Vagina (tissue), 2 donors: Measurements from ENCODE around the gene GSTM2. TPM values are rescaled to one million over a fixed set of nuclear protein-coding genes. Genes with fewer than 3 reads are reported as not detected.

Source experiments
- DNase-seq, 2 donors: peaks; one replicate each; pipeline ENCODE4 v3.0.0-alpha.2; 2017; ENCODE audit errors: extremely low spot score in 2 of 2
- H3K27ac ChIP-seq: fragments of 200-600 bp; sonication (generic); one replicate; pipeline ENCODE4 v1.5.1; 2019
- H3K27me3 ChIP-seq: fragments of 200-600 bp; sonication (generic); one replicate; pipeline ENCODE4 v1.5.1; 2019
- H3K36me3 ChIP-seq, 2 donors: fragments of 200-600 bp; sonication (generic); one replicate each; pipeline ENCODE4 v1.5.1; 2017 to 2019
- H3K4me1 ChIP-seq: fragments of 200-600 bp; sonication (generic); one replicate; pipeline ENCODE4 v1.5.1; 2019
- H3K4me3 ChIP-seq, 2 donors: fragments of 200-600 bp; sonication (generic); 1 replicate in 1 of 2; 2 replicates in 1 of 2; pipeline ENCODE4 v1.5.1; 2016 to 2019
- H3K9me3 ChIP-seq: fragments of 200-600 bp; sonication (generic); one replicate; pipeline ENCODE4 v1.5.1; 2019
- POLR2A ChIP-seq, 2 donors: fragments of 450-650 bp; IDR thresholded peaks; one replicate each; pipeline ENCODE4 v1.6.1; 2017; ENCODE audit warnings: antibody characterized with exemption in 2 of 2, mild to moderate bottlenecking in 2 of 2, moderate library complexity in 2 of 2
- POLR2AphosphoS5 ChIP-seq, 2 donors: sonication (generic); formaldehyde crosslinking; IDR thresholded peaks; one replicate each; pipeline ENCODE4 v1.9.0; 2017; ENCODE audit warnings: antibody characterized with exemption in 2 of 2, mild to moderate bottlenecking in 2 of 2, low read depth in 1 of 2; ENCODE audit not compliant: insufficient read depth in 1 of 2
- intact Hi-C: fragments of 100-400 bp; cut with DNase I; formaldehyde crosslinking; loops from one replicate; pipeline ENCODE4 v1.15.1; 2023
- total RNA-seq: library from RNA; depleted of rRNA; stranded (reverse); fragments of >200 nt; gene quantifications from one replicate; pipeline ENCODE4 v1.2.3, GENCODE V29; 2016
- TF ChIP-seq, protein P1 (sequence below), 3 experiments: fragments of 450-650 bp in 2 of 3; fragments of 200-600 bp in 1 of 3; sonication (generic) in 1 of 3; IDR thresholded peaks; one replicate each; pipeline ENCODE4 v1.5.1; 2017 to 2019; ENCODE audit warnings: antibody characterized with exemption in 3 of 3, mild to moderate bottlenecking in 2 of 3, moderate library complexity in 2 of 3

The GSTM2 gene
- total RNA-seq, 1 donor from 2014 or later = 130 TPM

DNA sequence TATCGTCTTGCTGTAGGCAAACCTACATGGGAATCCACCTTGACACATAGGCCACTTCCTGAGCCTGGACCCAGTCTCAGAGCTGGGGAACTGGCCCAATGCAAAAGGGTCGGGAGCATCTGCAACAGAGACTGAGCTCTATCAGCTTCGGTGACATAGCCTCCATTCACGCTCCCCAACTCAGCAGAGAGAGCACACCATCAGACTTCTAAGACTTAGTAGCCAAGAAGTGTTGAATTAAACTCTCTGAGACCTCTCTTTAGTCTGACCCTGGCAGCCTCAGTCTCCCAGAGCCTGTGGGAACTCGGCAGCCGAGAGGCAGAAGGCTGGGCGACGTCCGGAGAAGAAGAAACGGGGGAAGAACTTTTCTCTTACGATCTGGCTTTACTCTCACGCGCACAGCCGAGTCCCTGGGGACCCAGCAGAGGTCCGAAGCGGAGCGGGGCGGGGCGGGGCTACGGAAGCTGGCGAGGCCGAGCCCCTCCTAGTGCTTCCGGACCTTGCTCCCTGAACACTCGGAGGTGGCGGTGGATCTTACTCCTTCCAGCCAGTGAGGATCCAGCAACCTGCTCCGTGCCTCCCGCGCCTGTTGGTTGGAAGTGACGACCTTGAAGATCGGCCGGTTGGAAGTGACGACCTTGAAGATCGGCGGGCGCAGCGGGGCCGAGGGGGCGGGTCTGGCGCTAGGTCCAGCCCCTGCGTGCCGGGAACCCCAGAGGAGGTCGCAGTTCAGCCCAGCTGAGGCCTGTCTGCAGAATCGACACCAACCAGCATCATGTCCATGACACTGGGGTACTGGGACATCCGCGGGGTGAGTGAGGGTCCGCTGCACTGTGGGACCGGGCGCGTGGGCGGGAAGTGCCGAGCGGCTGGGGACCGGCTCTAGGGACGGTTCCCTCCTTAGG is 12.0 kb upstream of the GSTM2 start, which contains the start of gene GSTM4:
Gene GSTM4 (plus strand): TSS at position 485 of the 905 bp plus-strand sequence. CDS start 291 bp downstream, at position 776.
- intact Hi-C loops = no loop called here
- H3K4me1 ChIP-seq = peaks cover 20% of the 10 kb centered on the region
- TF ChIP-seq POLR2A (IDR thresholded peaks at IDR 0.05) = no peak
- peak; percentile 65 to 88 for TF ChIP-seq POLR2AphosphoS5 (IDR thresholded peaks at IDR 0.05; ENCODE audit: insufficient read depth in 1 of 2, low read depth in 1 of 2)
- TF ChIP-seq, protein P1, sequence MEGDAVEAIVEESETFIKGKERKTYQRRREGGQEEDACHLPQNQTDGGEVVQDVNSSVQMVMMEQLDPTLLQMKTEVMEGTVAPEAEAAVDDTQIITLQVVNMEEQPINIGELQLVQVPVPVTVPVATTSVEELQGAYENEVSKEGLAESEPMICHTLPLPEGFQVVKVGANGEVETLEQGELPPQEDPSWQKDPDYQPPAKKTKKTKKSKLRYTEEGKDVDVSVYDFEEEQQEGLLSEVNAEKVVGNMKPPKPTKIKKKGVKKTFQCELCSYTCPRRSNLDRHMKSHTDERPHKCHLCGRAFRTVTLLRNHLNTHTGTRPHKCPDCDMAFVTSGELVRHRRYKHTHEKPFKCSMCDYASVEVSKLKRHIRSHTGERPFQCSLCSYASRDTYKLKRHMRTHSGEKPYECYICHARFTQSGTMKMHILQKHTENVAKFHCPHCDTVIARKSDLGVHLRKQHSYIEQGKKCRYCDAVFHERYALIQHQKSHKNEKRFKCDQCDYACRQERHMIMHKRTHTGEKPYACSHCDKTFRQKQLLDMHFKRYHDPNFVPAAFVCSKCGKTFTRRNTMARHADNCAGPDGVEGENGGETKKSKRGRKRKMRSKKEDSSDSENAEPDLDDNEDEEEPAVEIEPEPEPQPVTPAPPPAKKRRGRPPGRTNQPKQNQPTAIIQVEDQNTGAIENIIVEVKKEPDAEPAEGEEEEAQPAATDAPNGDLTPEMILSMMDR (IDR thresholded peaks at IDR 0.05) = peak in 1 of 3 experiments; percentile 29
- H3K9me3 ChIP-seq = no peaks in the 10 kb centered on the region
- no peaks in the 10 kb centered on the region for H3K27me3 ChIP-seq
- peak within 1 kb of the TSS; percentile 87 for H3K27ac ChIP-seq
- H3K4me3 ChIP-seq = peak within 1 kb of the TSS; percentile 61 to 69
- H3K36me3 ChIP-seq = peaks cover 0 to 4% of the 10 kb centered on the region in 2 donors
- peak in 1 of 2 donors; percentile 90 for DNase-seq

DNA sequence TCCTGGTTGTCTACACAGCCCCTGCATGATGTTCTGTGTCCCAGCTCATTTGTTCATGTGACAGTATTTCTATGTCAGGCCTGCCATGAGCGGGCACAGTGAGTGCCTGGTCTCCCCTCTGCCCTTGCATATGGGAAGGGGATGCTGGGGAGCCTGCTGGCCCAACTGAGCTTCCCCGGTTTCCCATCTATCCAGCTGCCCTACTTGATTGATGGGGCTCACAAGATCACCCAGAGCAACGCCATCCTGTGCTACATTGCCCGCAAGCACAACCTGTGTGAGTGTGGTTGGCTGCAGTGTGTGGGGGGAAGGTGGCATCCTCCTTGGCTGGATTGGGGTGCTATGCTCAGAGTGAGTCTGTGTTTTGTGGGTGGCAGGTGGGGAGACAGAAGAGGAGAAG is 10.5 kb upstream of the GSTM2 start:
- DNase-seq = peak in 1 of 2 donors; percentile 74
- intact Hi-C loops = no loop called here
- Histone ChIP-seq H3K4me1 (peaks cover 20% of the 10 kb centered on the region), H3K36me3 (peaks cover 0 to 4% of the 10 kb centered on the region in 2 donors), H3K4me3 (no peak overlapping the region), H3K9me3 (no peaks in the 10 kb centered on the region), H3K27ac (no peak overlapping the region), H3K27me3 (no peaks in the 10 kb centered on the region)
- TF ChIP-seq, protein P1 (IDR thresholded peaks at IDR 0.05) = no peak
- no peak for TF ChIP-seq POLR2AphosphoS5 (IDR thresholded peaks at IDR 0.05; ENCODE audit: insufficient read depth in 1 of 2, low read depth in 1 of 2)
- no peak for TF ChIP-seq POLR2A (IDR thresholded peaks at IDR 0.05)

DNA sequence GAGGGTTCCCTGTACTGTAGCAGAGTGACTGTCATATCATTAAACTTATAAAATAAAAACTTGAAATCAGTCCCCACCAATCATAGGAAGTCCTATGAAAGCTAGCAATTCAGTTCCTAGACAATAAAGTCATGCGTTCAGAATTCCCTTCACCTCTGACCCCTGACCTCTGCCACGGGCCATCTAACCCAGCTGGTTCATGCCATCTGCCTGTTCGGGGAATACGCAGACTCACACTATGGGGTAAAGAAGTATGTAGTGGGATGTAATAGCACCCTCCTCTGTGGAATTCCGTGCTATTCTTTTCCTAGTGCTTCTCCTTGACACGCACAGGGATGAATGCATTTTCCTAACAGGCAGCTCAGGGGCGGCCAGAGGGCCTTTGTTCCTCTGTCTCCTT is 9.9 kb upstream of the GSTM2 start:
- Histone ChIP-seq H3K27me3 (no peaks in the 10 kb centered on the region), H3K9me3 (no peaks in the 10 kb centered on the region), H3K27ac (no peak overlapping the region), H3K36me3 (peaks cover 0 to 4% of the 10 kb centered on the region in 2 donors), H3K4me1 (peaks cover 20% of the 10 kb centered on the region), H3K4me3 (no peak overlapping the region)
- TF ChIP-seq POLR2AphosphoS5 (IDR thresholded peaks at IDR 0.05; ENCODE audit: insufficient read depth in 1 of 2, low read depth in 1 of 2) (no peak), POLR2A (IDR thresholded peaks at IDR 0.05) (no peak)
- TF ChIP-seq, protein P1 (IDR thresholded peaks at IDR 0.05) = no peak
- intact Hi-C loops = no loop called here
- peak in 1 of 2 donors; percentile 44 for DNase-seq

DNA sequence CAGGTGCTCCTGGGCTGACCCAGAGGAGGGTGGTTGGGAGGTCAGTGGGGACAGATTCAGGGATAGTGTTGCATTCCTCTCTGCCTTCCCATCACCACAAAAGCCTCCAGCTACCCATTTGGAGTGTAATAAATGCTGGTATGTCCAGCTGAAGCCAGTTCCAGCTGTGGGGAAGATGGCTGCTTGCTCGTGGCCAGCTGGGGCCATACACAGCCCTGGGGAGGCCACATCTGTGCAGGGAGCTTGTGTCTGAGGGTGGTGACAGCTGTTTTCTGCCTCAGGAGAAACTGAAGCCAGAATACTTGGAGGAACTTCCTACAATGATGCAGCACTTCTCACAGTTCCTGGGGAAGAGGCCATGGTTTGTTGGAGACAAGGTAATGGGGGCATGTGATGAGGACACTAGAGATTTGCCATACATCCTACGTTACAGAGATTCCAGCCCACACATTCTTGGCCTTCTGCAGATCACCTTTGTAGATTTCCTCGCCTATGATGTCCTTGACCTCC is 9.3 kb upstream of the GSTM2 start:
- peaks cover 20% of the 10 kb centered on the region for H3K4me1 ChIP-seq
- H3K9me3 ChIP-seq = no peaks in the 10 kb centered on the region
- TF ChIP-seq POLR2A (IDR thresholded peaks at IDR 0.05) (no peak), POLR2AphosphoS5 (IDR thresholded peaks at IDR 0.05; ENCODE audit: insufficient read depth in 1 of 2, low read depth in 1 of 2) (no peak)
- TF ChIP-seq, protein P1 (IDR thresholded peaks at IDR 0.05) = no peak
- intact Hi-C loops = no loop called here
- no peak for DNase-seq
- H3K36me3 ChIP-seq = peaks cover 0 to 4% of the 10 kb centered on the region in 2 donors
- H3K27ac ChIP-seq = no peak overlapping the region
- no peaks in the 10 kb centered on the region for H3K27me3 ChIP-seq
- no peak overlapping the region for H3K4me3 ChIP-seq
